ENCODE measurements around the gene RFTN2.

RFTN2 gene

GRCh38 chr2:197673106-197673505, 2.3 kb downstream of the RFTN2 start:
- TF ChIP-seq TAF1 (IDR thresholded peaks at IDR 0.05; ENCODE audit: borderline replicate concordance, insufficient read depth, low read length): no peak
- TF ChIP-seq REST (IDR thresholded peaks at IDR 0.05; ENCODE audit: insufficient read depth in 1 of 2, low read depth in 2 of 2, low read length in 2 of 2): no peak
- no peak for TF ChIP-seq SIN3A (IDR thresholded peaks at IDR 0.05; ENCODE audit: borderline replicate concordance, insufficient read depth, low read length)

GRCh38 chr2:197672371-197672893, 3.0 kb downstream of the RFTN2 start:
- TF ChIP-seq POLR2AphosphoS5 (IDR thresholded peaks at IDR 0.05; ENCODE audit: low read depth, low read length) (no peak), TAF1 (IDR thresholded peaks at IDR 0.05; ENCODE audit: borderline replicate concordance, insufficient read depth, low read length) (no peak), FOXP2 (optimal IDR thresholded peaks at IDR 0.05; ENCODE audit: borderline replicate concordance, extremely low read depth, extremely low read length, insufficient read depth) (no peak), REST (IDR thresholded peaks at IDR 0.05; ENCODE audit: insufficient read depth in 1 of 2, low read depth in 2 of 2, low read length in 2 of 2) (no peak), SIN3A (IDR thresholded peaks at IDR 0.05; ENCODE audit: borderline replicate concordance, insufficient read depth, low read length) (no peak)

- TF ChIP-seq FOXP2 (optimal IDR thresholded peaks at IDR 0.05; ENCODE audit: borderline replicate concordance, extremely low read depth, extremely low read length, insufficient read depth): no peak
- TF ChIP-seq POLR2AphosphoS5 (IDR thresholded peaks at IDR 0.05; ENCODE audit: low read depth, low read length): no peak
Observed at GRCh38 chr2:197669077-197669476, 6.3 kb downstream of the RFTN2 start.

- TF ChIP-seq FOXP2 (optimal IDR thresholded peaks at IDR 0.05; ENCODE audit: borderline replicate concordance, extremely low read depth, extremely low read length, insufficient read depth) (no peak), REST (IDR thresholded peaks at IDR 0.05; ENCODE audit: insufficient read depth in 1 of 2, low read depth in 2 of 2, low read length in 2 of 2) (no peak), TAF1 (IDR thresholded peaks at IDR 0.05; ENCODE audit: borderline replicate concordance, insufficient read depth, low read length) (no peak), SIN3A (IDR thresholded peaks at IDR 0.05; ENCODE audit: borderline replicate concordance, insufficient read depth, low read length) (no peak), POLR2AphosphoS5 (IDR thresholded peaks at IDR 0.05; ENCODE audit: low read depth, low read length) (no peak)
Observed at GRCh38 chr2:197668296-197668695, 7.1 kb downstream of the RFTN2 start.

- TF ChIP-seq REST (IDR thresholded peaks at IDR 0.05; ENCODE audit: insufficient read depth in 1 of 2, low read depth in 2 of 2, low read length in 2 of 2): no peak
- no peak for TF ChIP-seq TAF1 (IDR thresholded peaks at IDR 0.05; ENCODE audit: borderline replicate concordance, insufficient read depth, low read length)
- no peak for TF ChIP-seq POLR2AphosphoS5 (IDR thresholded peaks at IDR 0.05; ENCODE audit: low read depth, low read length)
- TF ChIP-seq SIN3A (IDR thresholded peaks at IDR 0.05; ENCODE audit: borderline replicate concordance, insufficient read depth, low read length): no peak
- no peak for TF ChIP-seq FOXP2 (optimal IDR thresholded peaks at IDR 0.05; ENCODE audit: borderline replicate concordance, extremely low read depth, extremely low read length, insufficient read depth)
Observed at GRCh38 chr2:197666277-197666676, 9.1 kb downstream of the RFTN2 start.
